T47D (cell line): ENCODE data around the gene RAP1GAP.

Experiments
- DNase-seq, 2 experiments: peaks; one replicate each; pipeline versions ENCODE4 v3.0.0 to v3.0.0-alpha.2; 2011 to 2012; ENCODE audit warnings: low read depth in 1 of 2, low spot score in 1 of 2
- JUND ChIP-seq: IDR thresholded peaks from 2 replicates; pipeline ENCODE4 v1.6.1; 2012; ENCODE audit warnings: low read depth
- in situ Hi-C: cut with HindIII; loops from 2 replicates; pipeline ENCODE4 v1.10.0; 2016; ENCODE audit warnings: low sequenced_read_pairs, low pct_unique_long_range_greater_than_20kb

Gene RAP1GAP

DNA sequence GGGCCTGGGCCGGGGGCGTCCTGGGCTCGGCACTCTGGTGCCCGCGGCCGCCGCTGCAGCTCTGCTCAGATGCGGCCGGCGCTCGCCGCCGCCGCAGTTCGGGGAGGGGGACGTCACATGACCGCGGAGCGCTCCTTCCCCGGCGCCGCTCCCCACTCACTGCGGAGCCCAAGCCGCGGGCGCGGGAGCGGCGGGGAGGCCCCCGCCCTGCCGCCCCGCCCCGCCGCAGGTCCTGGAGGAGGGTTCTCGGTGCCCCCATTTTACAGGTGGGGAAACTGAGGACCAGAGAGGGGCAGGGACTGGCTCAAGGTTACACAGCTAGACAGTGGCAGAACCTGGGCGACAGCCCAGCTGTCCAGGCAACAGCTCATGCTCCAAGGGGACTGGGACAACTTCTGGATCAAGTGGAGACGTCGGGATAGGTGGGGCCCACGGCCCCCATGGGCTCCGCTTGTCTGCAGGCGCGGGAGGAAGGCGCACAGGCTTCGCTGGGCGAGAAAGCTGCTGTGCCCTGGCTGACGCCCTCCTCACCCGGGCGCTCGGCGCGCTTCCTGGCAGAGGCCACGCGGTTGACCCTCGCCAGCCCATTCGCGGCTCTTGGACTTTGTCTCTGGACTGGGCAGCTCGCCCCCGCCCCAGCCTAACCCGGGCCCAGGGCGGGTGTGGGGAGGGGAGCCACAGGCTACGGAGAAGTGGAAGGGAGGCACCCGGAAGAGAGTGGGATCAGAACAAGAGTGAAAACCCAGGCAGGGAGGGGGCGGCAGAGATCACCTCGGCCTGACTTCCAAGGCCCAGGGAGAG is at the start of gene RAP1GAP:
RAP1GAP (minus strand) TSS at position 100 of the 801 bp plus-strand sequence. CDS start 49,325 bp downstream, outside the sequence.
- in situ Hi-C loops = no loop called here
- TF ChIP-seq JUND = no peak
- no peak for DNase-seq

DNA sequence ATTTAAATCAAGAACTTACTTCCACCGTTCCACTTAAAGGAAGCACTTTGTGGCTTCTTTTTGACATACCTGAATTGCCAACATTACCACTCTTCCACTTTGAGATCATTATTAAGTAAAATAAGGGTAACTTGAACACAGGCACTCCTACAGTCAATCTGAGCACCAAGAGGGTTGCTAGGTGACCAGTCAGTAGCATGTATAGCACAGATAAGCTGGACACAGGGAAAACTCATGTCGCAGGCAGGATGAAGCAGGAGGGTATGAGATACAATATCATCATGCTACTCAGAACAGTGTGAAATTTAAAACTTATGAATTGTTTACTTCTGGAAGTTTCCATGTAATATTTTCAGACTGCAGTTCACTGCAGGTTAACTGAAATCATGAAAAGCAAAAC is 47.0 kb upstream of the RAP1GAP start:
- in situ Hi-C loops = no loop called here
- DNase-seq = no peak
- no peak for TF ChIP-seq JUND

DNA sequence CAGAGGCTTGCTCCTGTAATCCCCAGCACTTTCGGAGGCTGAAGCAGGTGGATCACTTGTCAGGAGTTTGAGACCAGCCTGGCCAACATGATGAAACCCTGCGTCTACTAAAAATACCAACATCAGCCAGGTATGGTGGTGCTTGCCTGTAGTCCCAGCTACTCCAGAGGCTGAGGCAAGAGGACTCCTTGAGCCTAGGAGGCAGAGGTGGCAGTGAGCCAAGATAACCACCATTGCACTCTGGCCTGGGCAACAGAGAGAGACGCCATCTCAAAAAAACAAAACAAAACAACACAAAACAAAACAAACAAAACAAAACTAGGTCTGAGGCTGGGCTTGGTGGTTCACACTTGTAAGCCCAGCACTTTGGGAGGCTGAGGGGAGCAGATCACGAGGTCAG is 38.7 kb upstream of the RAP1GAP start:
- TF ChIP-seq JUND = no peak
- in situ Hi-C loops = no loop called here

DNA sequence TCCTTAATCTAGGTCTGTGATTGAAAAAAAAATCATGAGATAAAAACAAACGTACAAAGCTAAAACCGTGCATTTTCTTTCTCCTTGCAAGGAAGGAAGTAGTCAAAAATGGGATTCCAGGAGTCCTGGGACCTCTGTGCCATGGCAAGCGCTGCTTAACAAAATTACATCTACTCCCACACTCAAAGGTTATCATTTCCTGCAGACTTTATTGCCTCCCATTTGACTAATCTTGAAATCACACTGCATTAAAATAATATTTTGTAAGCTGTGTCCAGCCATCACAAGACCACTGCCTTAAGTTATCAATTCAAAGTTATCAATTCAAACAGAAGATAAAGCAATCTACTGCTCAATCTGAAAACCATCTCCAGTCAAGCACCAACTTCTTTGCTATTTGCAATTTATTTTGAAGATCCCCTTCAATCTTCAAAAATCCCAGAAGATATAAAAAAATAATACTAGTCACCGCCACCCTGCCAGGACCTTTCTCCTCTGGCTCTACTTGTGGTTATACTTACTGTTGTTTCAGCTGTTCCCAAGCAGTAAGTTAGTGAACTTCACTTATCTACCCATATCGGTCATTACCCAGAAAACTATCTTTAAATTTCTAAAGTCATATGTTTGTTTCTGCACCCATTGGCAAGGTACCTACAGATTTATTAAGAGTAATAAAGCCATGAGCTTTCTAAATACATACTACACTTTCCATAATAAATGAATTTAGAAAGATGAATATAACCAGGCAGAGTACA is 38.1 kb upstream of the RAP1GAP start:
- no peak for DNase-seq
- TF ChIP-seq JUND = no peak
- in situ Hi-C loops = no loop called here

More for the DNA sequence above, 38.7 kb upstream of the RAP1GAP start:
- no peak for DNase-seq

DNA sequence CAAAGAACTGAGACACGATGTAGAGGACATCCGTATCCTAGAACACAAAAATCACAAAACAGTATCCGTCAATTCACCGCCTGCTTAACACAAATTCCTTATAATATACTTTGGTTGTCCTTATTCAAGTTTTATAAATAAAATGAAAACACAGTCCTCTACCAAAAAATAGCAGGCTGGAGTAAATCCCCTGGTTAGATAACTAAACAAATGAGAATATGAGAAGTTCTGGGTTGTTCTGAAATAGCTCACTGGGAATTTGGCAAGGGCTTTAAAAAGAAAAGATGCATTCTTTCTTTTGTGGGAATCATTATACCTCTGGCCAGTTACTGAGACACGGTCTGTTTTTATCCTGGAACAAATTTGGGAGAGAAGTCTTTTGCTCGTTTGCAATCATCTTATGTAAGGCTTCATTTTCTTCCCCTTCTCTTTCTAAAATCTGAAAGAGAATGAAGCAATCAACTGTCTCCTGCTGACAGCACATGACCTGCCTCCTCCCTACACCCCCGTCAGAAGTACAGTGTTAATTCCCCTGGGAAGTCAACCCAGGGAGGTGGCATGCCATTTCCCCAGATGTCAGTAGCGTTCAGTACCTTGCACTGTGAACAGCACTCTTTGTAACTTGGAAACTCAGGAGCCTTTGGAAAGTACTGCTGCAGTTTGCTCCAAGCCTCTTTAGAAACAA is 37.1 kb upstream of the RAP1GAP start:
- in situ Hi-C loops = no loop called here
- TF ChIP-seq JUND = no peak
- DNase-seq = peak in 1 of 2 experiments; percentile 7

DNA sequence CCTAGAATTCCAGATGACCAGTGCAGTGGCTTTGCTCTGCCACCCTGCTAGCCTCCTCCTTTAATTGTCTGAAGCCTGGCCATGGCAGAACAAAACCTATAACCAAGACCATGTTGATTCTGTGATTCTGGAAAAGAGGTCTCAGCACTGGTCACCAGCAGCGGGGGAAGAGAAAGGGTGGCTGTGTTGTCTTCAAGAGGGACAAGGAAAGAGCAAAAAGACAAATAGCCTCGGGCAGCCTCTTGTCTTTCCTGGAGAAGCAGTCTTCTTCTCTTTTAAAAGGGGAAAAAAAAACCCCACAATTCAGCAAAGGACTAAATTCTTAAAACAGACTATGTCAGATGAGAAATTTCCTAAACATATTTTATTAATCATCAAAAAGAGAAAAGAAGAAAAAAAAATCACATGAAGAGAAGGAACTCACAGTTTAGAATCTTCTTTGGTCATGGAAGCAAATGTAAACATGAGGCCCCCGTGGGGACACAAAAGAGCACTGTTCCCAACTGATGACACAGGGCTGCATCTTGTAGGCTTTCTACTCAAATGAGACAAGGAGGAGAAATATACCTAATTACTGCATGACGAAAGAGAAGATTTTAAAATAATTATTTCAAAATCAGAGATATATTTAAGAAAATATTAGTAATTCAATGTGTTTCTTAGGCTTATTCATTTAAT is 36.3 kb upstream of the RAP1GAP start:
- TF ChIP-seq JUND = no peak
- no peak for DNase-seq
- in situ Hi-C loops = no loop called here

DNA sequence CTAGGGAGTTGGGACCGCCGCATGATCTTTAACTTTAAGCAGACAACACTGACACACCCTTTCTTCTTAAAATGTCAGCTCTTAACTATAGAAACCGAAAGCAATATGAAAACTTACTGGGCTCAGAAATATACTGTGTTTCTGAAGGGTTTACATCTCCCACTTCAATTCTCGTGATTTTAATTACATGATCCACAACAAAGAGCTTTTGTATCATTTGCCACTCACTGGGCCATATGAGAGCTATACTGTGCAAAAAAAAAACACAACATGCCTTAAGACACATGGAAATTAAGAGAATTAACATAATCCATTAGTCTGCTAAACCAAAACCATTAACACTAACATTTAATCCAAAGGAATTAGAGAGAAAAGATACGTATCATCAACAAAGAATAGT is 35.0 kb upstream of the RAP1GAP start:
- in situ Hi-C loops = no loop called here
- no peak for DNase-seq
- no peak for TF ChIP-seq JUND

DNA sequence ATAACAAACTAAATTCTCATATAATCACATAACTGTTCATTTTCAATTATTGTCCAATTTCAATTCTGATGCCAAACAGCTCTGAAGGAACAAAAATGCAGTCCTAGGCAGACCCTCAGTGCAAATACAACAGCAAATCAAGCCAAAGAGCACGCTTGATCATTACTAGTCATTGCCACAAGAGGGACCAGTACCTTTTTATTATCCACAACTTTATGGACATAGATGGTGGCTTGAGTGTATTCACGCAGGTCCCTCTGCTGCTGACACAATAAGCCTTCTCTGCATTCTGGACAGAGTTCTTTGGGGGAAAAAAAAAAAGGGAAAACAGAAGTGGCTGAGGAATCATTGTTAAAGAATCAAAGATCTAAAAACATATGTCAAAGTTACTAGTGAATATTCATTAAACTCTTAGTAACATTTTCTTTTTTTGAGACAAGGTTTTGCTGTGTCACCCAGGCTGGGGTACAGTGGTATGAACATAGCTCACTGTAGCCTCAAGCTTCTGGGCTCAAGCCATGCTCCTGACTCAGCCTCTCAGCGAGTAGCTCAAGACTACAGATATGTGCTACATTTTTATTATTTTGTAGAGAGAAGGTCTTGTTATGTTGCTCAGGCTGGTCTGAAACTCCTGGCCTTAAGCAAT is 34.3 kb upstream of the RAP1GAP start:
- DNase-seq = peak; percentile 2 to 52
- in situ Hi-C loops = no loop called here
- no peak for TF ChIP-seq JUND

DNA sequence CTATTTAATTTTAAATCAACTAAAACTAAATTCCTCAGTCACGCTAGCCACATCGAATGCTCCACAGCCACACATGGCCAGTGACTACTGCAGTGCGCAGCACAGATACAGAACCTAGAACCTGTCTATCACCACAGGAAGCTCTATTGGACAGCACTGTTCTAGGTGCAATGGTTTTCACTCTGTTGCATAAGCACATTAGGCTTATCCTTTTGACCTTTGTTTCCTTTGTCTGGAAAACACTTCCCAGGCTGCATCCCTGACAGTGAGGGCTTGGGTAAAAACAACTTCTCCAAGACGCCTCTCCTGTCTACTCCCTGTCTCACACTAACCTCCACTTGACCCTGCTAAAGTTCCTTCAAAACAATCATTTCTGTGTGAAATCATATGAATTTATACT is 33.6 kb upstream of the RAP1GAP start:
- TF ChIP-seq JUND = no peak
- in situ Hi-C loops = no loop called here
- no peak for DNase-seq

DNA sequence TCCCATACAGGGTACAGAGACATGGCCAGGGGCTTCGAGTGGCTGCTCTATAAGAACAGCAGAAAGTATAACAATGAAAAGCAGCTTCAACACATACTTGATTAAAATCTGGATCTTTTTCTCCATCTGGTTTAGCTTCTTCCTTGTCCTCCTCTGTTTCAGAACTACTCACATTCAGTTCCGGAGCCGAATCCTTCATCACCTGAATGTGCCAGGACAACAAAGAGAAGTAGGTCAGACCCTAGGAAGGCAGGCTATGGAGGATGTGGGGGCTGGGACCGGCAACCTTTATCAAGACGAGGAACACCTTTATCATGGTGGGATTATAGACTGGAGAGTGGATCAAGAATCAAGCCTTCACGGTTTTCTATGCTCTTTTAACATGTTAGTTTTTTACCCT is 32.2 kb upstream of the RAP1GAP start:
- no peak for DNase-seq
- in situ Hi-C loops = no loop called here
- TF ChIP-seq JUND = no peak

DNA sequence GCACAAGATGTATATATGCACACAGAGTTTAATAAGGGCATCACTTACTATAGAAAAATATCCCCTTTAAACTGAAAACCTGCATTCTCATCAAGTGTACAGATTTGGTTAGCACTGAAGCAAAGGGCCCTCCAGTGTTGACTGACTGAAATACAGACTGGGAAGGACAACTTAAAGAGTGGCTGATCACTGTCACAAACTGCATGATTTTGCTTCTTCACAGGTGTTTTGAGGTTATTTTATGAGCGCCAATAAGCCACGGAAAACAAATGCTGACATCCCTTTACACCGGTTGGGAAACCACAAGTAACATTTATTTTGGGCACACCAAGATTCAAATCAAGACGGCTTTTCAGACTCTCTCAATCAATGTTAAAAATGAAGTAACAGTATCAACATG is 30.9 kb upstream of the RAP1GAP start:
- in situ Hi-C loops = no loop called here
- no peak for DNase-seq

DNA sequence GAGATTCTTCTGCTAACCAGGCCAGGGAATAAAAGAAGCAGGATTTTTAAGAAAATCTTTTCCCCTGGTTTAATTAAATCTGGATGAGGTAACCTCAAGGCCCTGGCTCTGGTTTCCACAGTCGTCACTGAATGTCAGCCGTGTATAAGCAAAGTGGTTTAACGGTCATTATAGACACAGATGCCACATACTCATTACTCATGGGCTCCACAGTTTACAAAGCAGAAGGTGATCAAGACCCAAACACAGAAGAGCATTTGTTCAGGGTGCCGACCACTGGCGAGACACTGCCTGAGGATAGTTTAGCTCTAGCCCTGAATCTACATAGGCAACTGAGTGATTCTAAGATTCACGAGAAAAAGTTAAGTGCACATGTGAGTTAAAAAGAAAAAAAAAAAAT is 27.8 kb upstream of the RAP1GAP start:
- in situ Hi-C loops = no loop called here
- DNase-seq = no peak
- TF ChIP-seq JUND = no peak

More for the DNA sequence above, 30.9 kb upstream of the RAP1GAP start:
- no peak for TF ChIP-seq JUND
